Duodenal mucosa (tissue), 2 donors: ENCODE measurements around the gene HIBCH.

Experiments
- H3K27ac ChIP-seq: one replicate; pipeline ENCODE4 v1.7.0; 2013; ENCODE audit warnings: low read depth, low read length
- H3K27me3 ChIP-seq, 2 donors: one replicate each; pipeline ENCODE4 v1.7.0; 2013; ENCODE audit warnings: low read length in 2 of 2, control low read depth in 1 of 2; ENCODE audit not compliant: insufficient read depth in 2 of 2, control insufficient read depth in 1 of 2
- H3K36me3 ChIP-seq, 2 donors: one replicate each; pipeline ENCODE4 v1.7.0; 2013; ENCODE audit warnings: low read length in 2 of 2, control low read depth in 1 of 2; ENCODE audit not compliant: insufficient read depth in 2 of 2, control insufficient read depth in 1 of 2
- H3K4me1 ChIP-seq, 2 donors: one replicate each; pipeline ENCODE4 v1.7.0; 2013; ENCODE audit warnings: low read length in 2 of 2, control low read depth in 1 of 2; ENCODE audit not compliant: insufficient read depth in 2 of 2, control insufficient read depth in 1 of 2
- H3K4me3 ChIP-seq, 2 donors: one replicate each; pipeline ENCODE4 v1.7.0; 2013; ENCODE audit warnings: low read length in 2 of 2, low read depth in 1 of 2
- H3K9ac ChIP-seq, 2 donors: one replicate each; pipeline ENCODE4 v1.7.0; 2013; ENCODE audit warnings: low read length in 2 of 2, low read depth in 1 of 2
- H3K9me3 ChIP-seq, 2 donors: one replicate each; pipeline ENCODE4 v1.7.0; 2013; ENCODE audit warnings: low read length in 2 of 2, control low read depth in 1 of 2; ENCODE audit not compliant: control insufficient read depth in 1 of 2

HIBCH gene

DNA sequence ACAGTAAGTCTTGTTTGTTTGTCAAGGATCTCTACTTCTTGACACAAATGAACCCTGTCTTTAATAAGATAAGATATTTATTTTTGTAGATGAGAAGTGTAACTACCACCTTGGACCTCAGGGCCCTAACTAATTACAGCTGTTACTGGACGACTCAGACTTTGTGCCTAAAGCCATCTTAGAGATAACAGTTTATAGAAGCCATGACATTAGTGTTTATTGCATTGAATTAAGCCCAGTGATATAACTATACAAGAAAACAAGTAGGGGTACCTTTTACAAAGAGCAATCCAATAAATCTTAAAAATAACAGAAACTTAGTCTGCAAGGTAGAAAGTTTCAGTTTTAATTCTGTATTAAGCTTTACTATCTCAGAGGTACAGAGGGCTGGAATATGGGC is 119.0 kb downstream of the HIBCH start:
- Histone ChIP-seq H3K36me3 (peaks cover 8 to 20% of the 10 kb centered on the region in 2 donors), H3K4me1 (peaks cover 5 to 11% of the 10 kb centered on the region in 2 donors), H3K9me3 (no peaks in the 10 kb centered on the region), H3K9ac (no peak overlapping the region), H3K4me3 (no peak overlapping the region), H3K27me3 (no peaks in the 10 kb centered on the region), H3K27ac (no peak overlapping the region)

DNA sequence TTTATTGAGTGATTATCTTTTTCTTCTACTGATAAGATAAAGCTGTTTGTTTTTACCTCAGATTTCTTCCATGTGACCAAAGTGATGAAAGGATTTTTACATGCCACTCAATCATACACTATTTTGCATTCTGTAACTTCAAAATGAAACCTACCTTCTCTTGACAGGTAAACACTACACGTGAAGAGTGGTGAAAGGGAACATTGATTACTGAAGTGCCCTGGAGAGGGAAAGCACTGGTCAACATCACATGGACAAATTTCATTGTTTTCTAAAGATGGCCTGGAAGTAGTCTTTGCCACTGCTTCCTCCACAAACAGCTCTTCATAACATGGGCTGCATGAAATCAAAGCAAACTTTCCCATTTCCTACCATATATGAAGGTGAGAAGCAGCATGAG is 120.1 kb downstream of the HIBCH start:
- H3K9me3 ChIP-seq, result no peaks in the 10 kb centered on the region
- peaks cover 5 to 11% of the 10 kb centered on the region in 2 donors for H3K4me1 ChIP-seq
- H3K27me3 ChIP-seq, result no peaks in the 10 kb centered on the region
- H3K36me3 ChIP-seq, result peaks cover 8 to 20% of the 10 kb centered on the region in 2 donors
- H3K27ac ChIP-seq, result no peak overlapping the region
- H3K4me3 ChIP-seq, result no peak overlapping the region
- H3K9ac ChIP-seq, result no peak overlapping the region

DNA sequence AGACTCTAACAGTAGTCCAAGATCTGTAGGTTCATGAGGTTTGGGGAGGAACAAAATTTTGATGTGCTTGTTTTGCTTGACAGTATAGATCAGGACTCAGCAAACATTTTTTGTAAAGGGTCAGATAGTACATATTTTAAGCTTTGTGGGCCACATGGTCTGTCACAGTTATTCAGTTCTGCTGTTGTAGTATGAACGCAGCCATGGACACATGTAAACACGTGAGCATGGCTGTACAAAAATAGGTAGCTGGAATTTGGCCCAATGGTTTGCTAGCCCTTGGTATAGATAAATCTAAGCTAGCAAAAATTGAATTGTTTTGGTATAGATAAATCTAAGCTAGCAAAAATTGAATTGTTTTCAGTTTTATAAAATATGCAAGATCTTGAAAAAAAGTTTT is 120.5 kb downstream of the HIBCH start:
- peaks cover 5 to 11% of the 10 kb centered on the region in 2 donors for H3K4me1 ChIP-seq
- no peak overlapping the region for H3K27ac ChIP-seq
- no peaks in the 10 kb centered on the region for H3K9me3 ChIP-seq
- no peaks in the 10 kb centered on the region for H3K27me3 ChIP-seq
- no peak overlapping the region for H3K4me3 ChIP-seq
- peaks cover 8 to 20% of the 10 kb centered on the region in 2 donors for H3K36me3 ChIP-seq
- no peak overlapping the region for H3K9ac ChIP-seq

DNA sequence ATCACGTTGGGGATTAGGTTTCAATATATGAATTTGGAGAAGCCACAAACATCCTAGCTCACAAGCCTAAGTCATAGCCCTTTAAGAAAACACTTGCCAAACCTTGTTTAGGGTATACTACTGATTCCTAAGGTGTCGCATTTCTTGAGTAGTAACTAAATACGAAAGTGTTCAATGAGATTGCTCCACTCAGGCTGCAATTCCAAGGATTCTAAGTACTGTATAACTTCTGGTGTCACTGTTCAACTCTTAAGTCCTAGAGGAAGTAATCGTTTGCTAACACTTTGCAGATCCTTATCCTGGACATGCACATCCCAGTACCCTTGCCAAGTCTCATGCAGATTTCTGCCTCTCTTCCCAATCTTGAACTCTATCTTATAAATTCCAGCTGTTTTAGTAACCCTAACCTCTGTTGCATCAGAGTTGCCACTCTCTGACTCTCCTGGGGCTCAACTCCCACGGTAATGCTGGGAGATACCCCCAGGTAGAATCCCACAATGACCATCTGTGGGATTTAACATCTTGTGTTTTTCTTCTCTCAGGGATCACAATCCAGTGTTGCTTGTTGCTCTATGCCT is 122.4 kb downstream of the HIBCH start:
- no peak overlapping the region for H3K27ac ChIP-seq
- no peaks in the 10 kb centered on the region for H3K9me3 ChIP-seq
- H3K36me3 ChIP-seq, result peaks cover 8 to 18% of the 10 kb centered on the region in 2 donors
- H3K4me3 ChIP-seq, result no peak overlapping the region
- H3K4me1 ChIP-seq, result peaks cover under 1 to 11% of the 10 kb centered on the region in 2 donors
- H3K9ac ChIP-seq, result no peak overlapping the region
- H3K27me3 ChIP-seq, result no peaks in the 10 kb centered on the region

DNA sequence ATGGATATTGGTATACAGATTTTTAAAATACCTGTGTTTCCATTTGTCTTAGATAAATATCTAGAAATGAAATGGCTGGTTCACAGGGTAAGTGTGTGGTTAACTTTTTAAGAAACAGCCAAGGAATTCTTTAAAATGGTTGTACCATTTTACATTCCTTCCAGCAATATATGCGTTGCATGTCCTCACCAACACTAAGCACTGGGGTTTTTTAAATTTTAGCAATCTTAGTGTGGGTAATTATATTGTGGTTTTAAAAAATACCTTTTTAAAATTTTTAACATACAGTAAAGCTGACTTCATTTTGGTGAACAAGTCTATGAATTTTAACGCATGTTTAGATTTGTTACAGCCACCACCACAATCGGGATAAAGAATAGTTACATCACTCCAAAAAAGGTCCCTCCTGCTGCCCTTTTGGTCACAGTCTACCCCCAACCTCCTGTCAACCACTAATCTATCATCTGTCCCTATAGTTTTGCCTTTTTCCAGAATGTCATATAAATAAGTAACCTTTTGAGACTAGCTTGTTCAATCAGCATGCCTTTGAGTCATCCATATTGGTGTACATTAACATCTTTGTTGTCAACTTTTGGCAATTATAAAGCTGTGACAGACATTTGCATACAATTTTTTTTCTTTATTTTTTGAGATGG is 129.0 kb downstream of the HIBCH start:
- Histone ChIP-seq H3K4me1 (peaks cover 0 to under 1% of the 10 kb centered on the region in 2 donors), H3K27ac (no peak overlapping the region), H3K9ac (no peak overlapping the region), H3K9me3 (no peaks in the 10 kb centered on the region), H3K36me3 (peaks cover 0 to 3% of the 10 kb centered on the region in 2 donors), H3K27me3 (no peaks in the 10 kb centered on the region), H3K4me3 (no peak overlapping the region)

DNA sequence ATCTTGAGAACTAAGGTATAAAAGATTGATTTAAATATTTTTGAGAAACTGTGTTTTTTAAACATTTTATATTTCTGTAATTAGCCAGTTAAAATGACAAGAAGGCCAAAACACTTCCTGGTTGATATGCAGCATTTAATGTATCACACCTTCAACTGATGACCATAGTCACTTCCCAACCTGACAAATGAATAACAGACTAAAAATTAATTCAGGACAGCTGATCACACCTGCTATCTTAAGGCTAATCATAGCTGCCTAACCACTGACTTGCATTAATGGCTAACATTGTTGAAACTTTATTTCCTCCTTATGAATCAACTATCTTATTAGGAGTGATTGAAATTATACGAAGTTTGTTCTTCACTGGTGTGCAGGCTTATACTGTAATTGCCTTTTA is 131.3 kb downstream of the HIBCH start:
- Histone ChIP-seq H3K27me3 (no peaks in the 10 kb centered on the region), H3K4me1 (peaks cover 4 to 7% of the 10 kb centered on the region in 2 donors), H3K9ac (no peak overlapping the region), H3K36me3 (peaks cover 0 to 3% of the 10 kb centered on the region in 2 donors), H3K4me3 (no peak overlapping the region), H3K9me3 (no peaks in the 10 kb centered on the region), H3K27ac (no peak overlapping the region)

DNA sequence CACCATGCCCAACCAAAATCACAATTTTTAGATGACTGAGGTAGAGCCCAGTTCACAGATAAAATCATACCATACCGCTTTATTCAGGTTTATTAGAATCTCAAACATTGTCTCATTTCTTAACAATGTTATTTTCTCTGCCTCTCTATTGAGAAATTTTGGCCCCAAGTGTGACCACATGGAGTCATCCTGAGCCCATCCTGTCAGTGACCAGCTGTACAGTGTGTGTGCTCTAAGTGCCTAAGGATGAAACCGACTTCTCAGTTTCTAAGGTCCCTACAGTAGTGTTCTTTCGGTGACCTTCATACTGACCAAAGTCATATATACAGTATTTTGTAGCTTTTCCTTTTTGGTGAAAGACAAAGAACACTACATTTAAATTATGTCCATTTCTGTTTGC is 133.4 kb downstream of the HIBCH start:
- H3K9me3 ChIP-seq, result no peaks in the 10 kb centered on the region
- H3K27me3 ChIP-seq, result no peaks in the 10 kb centered on the region
- H3K9ac ChIP-seq, result no peak overlapping the region
- H3K4me3 ChIP-seq, result no peak overlapping the region
- H3K27ac ChIP-seq, result no peak overlapping the region
- H3K36me3 ChIP-seq, result peaks cover 0 to 3% of the 10 kb centered on the region in 2 donors
- H3K4me1 ChIP-seq, result peaks cover 4 to 7% of the 10 kb centered on the region in 2 donors

DNA sequence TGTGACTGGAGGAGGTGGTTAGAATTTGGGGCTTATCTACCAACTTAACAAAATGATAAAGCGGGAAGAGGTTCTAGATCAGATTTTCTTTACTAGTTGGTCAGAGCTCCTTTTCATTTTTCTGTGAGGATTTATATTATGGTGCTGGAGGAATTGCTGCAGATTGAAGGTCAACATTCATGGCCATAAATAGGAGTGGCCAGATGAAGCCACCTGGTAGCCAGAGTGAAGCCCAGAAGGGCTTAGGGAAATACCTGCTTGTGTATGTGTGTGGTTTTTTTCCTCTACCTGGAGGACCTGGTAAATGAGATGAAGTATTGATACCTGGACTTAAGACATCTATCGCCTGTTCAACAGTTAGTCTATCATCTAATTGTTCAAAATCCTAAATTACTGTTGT is 134.2 kb downstream of the HIBCH start:
- Histone ChIP-seq H3K9me3 (no peaks in the 10 kb centered on the region), H3K9ac (no peak overlapping the region), H3K27ac (no peak overlapping the region), H3K36me3 (peaks cover 0 to 3% of the 10 kb centered on the region in 2 donors), H3K4me3 (no peak overlapping the region), H3K4me1 (peaks cover 4 to 7% of the 10 kb centered on the region in 2 donors), H3K27me3 (no peaks in the 10 kb centered on the region)

DNA sequence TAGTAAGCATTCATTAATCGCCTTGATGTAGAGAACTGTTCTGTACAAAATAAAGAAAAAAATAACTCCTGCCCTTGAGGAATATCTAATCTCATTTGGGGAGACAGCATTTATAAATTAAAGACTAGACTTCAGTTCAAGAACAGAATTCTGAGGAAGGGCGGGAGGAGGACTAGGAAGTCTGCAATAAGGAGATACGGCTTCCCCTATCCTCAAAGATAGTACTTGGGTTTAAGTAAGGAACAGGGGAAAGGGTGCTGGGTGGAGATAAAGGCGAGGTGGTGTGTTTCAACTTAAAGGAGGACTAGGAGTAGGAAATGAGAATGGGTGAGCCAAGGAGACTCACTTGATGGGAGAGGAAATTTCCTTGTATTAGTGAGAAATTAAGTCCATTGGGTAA is 135.2 kb downstream of the HIBCH start:
- H3K27ac ChIP-seq, result no peak overlapping the region
- H3K9me3 ChIP-seq, result no peaks in the 10 kb centered on the region
- H3K4me3 ChIP-seq, result no peak overlapping the region
- peaks cover 10 to 16% of the 10 kb centered on the region in 2 donors for H3K4me1 ChIP-seq
- peaks cover 0 to 2% of the 10 kb centered on the region in 2 donors for H3K27me3 ChIP-seq
- peaks cover 0 to 3% of the 10 kb centered on the region in 2 donors for H3K36me3 ChIP-seq
- no peak overlapping the region for H3K9ac ChIP-seq

DNA sequence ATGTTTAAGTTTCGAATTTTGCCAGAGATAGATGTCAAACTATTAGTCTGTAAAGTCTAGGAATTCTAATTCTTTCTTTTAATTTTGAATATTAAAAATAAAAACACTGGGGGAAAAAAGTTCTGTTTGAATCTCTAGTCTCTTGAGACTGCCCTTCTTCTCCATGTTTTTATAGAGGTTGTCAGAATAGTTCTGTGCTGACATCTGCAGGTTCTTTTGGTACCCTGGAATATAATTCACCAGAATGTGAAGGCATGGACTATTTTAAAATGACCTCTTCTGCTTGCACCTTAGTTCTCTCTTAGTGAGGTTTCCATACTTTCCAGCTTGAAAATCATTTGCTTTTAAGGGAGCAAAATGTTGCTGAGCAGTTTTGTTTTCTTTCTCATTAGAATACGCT is 136.1 kb downstream of the HIBCH start:
- Histone ChIP-seq H3K9me3 (no peaks in the 10 kb centered on the region), H3K4me1 (peaks cover 11 to 16% of the 10 kb centered on the region in 2 donors), H3K9ac (no peak overlapping the region), H3K27me3 (peaks cover 0 to 2% of the 10 kb centered on the region in 2 donors), H3K4me3 (no peak overlapping the region), H3K27ac (no peak overlapping the region), H3K36me3 (peaks cover 0 to 3% of the 10 kb centered on the region in 2 donors)
